NCI-H226 (cell line): ENCODE measurements around the gene CCNL1.
A peak's percentile ranks its signal among the peaks of the same experiment; 100 is the strongest.
"Not testable (repeated sequence)": the region's sequence is repeated elsewhere in the genome, so short reads cannot be mapped to it uniquely, and the experiment has no call there.

Experiments
- DNase-seq: peaks from one replicate; pipeline ENCODE4 v3.0.0-alpha.2; 2015

CCNL1 gene

GRCh38 chr3:157159762-157160657, at the start of gene CCNL1:
Gene CCNL1, minus strand, starts transcription at chr3:157160147. Its CDS starts 53 bp downstream, at chr3:157160094.
- peak; percentile 98 for DNase-seq

- DNase-seq, result no peak
Measured at GRCh38 chr3:157204880-157205279, 44.9 kb upstream of the CCNL1 start.

GRCh38 chr3:157204431-157204830, 44.5 kb upstream of the CCNL1 start:
- DNase-seq, result no peak

- DNase-seq, result peak; percentile 14
Measured at GRCh38 chr3:157201648-157202278, 41.8 kb upstream of the CCNL1 start.

GRCh38 chr3:157199841-157200240, 39.9 kb upstream of the CCNL1 start:
- DNase-seq, result no peak

GRCh38 chr3:157195965-157196364, 36.0 kb upstream of the CCNL1 start:
- DNase-seq, result no peak

- DNase-seq, result not testable (repeated sequence)
Measured at GRCh38 chr3:157191149-157191548, 31.2 kb upstream of the CCNL1 start.

GRCh38 chr3:157190380-157190872, 30.5 kb upstream of the CCNL1 start:
- peak; percentile 64 for DNase-seq

- no peak for DNase-seq
Measured at GRCh38 chr3:157188391-157188790, 28.4 kb upstream of the CCNL1 start.

GRCh38 chr3:157182879-157183278, 22.9 kb upstream of the CCNL1 start:
- no peak for DNase-seq

- no peak for DNase-seq
Measured at GRCh38 chr3:157180262-157180661, 20.3 kb upstream of the CCNL1 start.

- no peak for DNase-seq
Measured at GRCh38 chr3:157179365-157179803, 19.4 kb upstream of the CCNL1 start.

- not testable (repeated sequence) for DNase-seq
Measured at GRCh38 chr3:157178503-157179364, 18.8 kb upstream of the CCNL1 start.

GRCh38 chr3:157177801-157178453, 18.0 kb upstream of the CCNL1 start:
- DNase-seq, result not testable (repeated sequence)

GRCh38 chr3:157176934-157177333, 17.0 kb upstream of the CCNL1 start:
- no peak for DNase-seq

- no peak for DNase-seq
Measured at GRCh38 chr3:157175691-157176507, 16.0 kb upstream of the CCNL1 start.

- peak; percentile 99 for DNase-seq
Measured at GRCh38 chr3:157174649-157175498, 14.9 kb upstream of the CCNL1 start.

GRCh38 chr3:157174290-157174648, 14.3 kb upstream of the CCNL1 start:
- no peak for DNase-seq

GRCh38 chr3:157173343-157173742, 13.4 kb upstream of the CCNL1 start:
- not testable (repeated sequence) for DNase-seq

GRCh38 chr3:157172746-157173145, 12.8 kb upstream of the CCNL1 start:
- DNase-seq, result no peak

- DNase-seq, result no peak
Measured at GRCh38 chr3:157170861-157171260, 10.9 kb upstream of the CCNL1 start.
